HG03575 (cell line): ENCODE data around the gene DGKB.

Experiments
- ATAC-seq: cut with Tn5 transposase; IDR thresholded peaks from one replicate; pipeline ENCODE4 v1.9.1; 2021; ENCODE audit not compliant: unreplicated experiment, insufficient number of reproducible peaks, low FRiP score; ENCODE audit errors: extremely low read depth

The DGKB gene

GRCh38 chr7:14720785-14721184, 181.8 kb downstream of the DGKB start:
- no peak for ATAC-seq

GRCh38 chr7:14717816-14718215, 184.7 kb downstream of the DGKB start:
- no peak for ATAC-seq

- ATAC-seq = no peak
These were observed 185.4 kb downstream of the DGKB start for GRCh38 chr7:14717169-14717568.

GRCh38 chr7:14714161-14714728, 188.3 kb downstream of the DGKB start:
- ATAC-seq = peak; percentile 99

- no peak for ATAC-seq
These were observed 204.3 kb downstream of the DGKB start for GRCh38 chr7:14698239-14698638.

GRCh38 chr7:14697684-14698083, 204.9 kb downstream of the DGKB start:
- no peak for ATAC-seq

- ATAC-seq = no peak
These were observed 210.9 kb downstream of the DGKB start for GRCh38 chr7:14691597-14692203.

GRCh38 chr7:14691034-14691433, 211.5 kb downstream of the DGKB start:
- no peak for ATAC-seq

GRCh38 chr7:14690486-14690885, 212.1 kb downstream of the DGKB start:
- no peak for ATAC-seq

- ATAC-seq = no peak
These were observed 212.5 kb downstream of the DGKB start for GRCh38 chr7:14690075-14690474.

GRCh38 chr7:14688208-14688607, 214.3 kb downstream of the DGKB start:
- no peak for ATAC-seq

GRCh38 chr7:14687777-14688176, 214.8 kb downstream of the DGKB start:
- no peak for ATAC-seq

- ATAC-seq = no peak
These were observed 215.3 kb downstream of the DGKB start for GRCh38 chr7:14687241-14687640.

- ATAC-seq = no peak
These were observed 217.4 kb downstream of the DGKB start for GRCh38 chr7:14685167-14685566.

- ATAC-seq = no peak
These were observed 219.6 kb downstream of the DGKB start for GRCh38 chr7:14682910-14683465.

- ATAC-seq = no peak
These were observed 225.7 kb downstream of the DGKB start for GRCh38 chr7:14676896-14677295.

GRCh38 chr7:14673202-14673601, 229.3 kb downstream of the DGKB start:
- no peak for ATAC-seq

- ATAC-seq = no peak
These were observed 235.6 kb downstream of the DGKB start for GRCh38 chr7:14666913-14667312.

- no peak for ATAC-seq
These were observed 236.2 kb downstream of the DGKB start for GRCh38 chr7:14666304-14666703.

- ATAC-seq = no peak
These were observed 262.8 kb downstream of the DGKB start for GRCh38 chr7:14639801-14640200.

GRCh38 chr7:14639329-14639728, 263.2 kb downstream of the DGKB start:
- no peak for ATAC-seq
